HUES48 (cell line): Measurements from ENCODE around the gene OMP.

ENCODE experiments used
- H3K27ac ChIP-seq: one replicate; pipeline ENCODE4 v1.7.0; 2013; ENCODE audit warnings: low read depth, low read length, inconsistent platforms
- H3K27me3 ChIP-seq: 2 replicates; pipeline ENCODE4 v1.6.1; 2013; ENCODE audit warnings: mild to moderate bottlenecking, low read length; ENCODE audit not compliant: control insufficient read depth, insufficient read depth
- H3K36me3 ChIP-seq: 2 replicates; pipeline ENCODE4 v1.6.1; 2013; ENCODE audit warnings: low read length; ENCODE audit not compliant: control insufficient read depth, insufficient read depth
- H3K4me1 ChIP-seq: 2 replicates; pipeline ENCODE4 v1.6.1; 2013; ENCODE audit warnings: mild to moderate bottlenecking, low read length; ENCODE audit not compliant: control insufficient read depth, insufficient read depth
- H3K4me3 ChIP-seq: 2 replicates; pipeline ENCODE4 v1.5.1; 2013; ENCODE audit warnings: mild to moderate bottlenecking, low read depth, low read length
- H3K9ac ChIP-seq: 2 replicates; pipeline ENCODE4 v1.6.1; 2013; ENCODE audit warnings: mild to moderate bottlenecking, low read depth, low read length, moderate library complexity
- H3K9me3 ChIP-seq: 2 replicates; pipeline ENCODE4 v1.6.1; 2013; ENCODE audit warnings: low read length; ENCODE audit not compliant: control insufficient read depth, insufficient read depth

Gene OMP

GRCh38 chr11:77102246-77103210 lies at the start of gene OMP:
OMP (plus strand) TSS chr11:77102840; CDS start chr11:77102840, 0 bp downstream.
- Histone ChIP-seq H3K27ac (no peak within 1 kb of the TSS), H3K27me3 (no peaks in the 10 kb centered on the region), H3K9ac (no peak within 1 kb of the TSS), H3K36me3 (no peaks in the 10 kb centered on the region), H3K4me3 (no peak within 1 kb of the TSS), H3K4me1 (no peaks in the 10 kb centered on the region), H3K9me3 (no peaks in the 10 kb centered on the region)

DNA sequence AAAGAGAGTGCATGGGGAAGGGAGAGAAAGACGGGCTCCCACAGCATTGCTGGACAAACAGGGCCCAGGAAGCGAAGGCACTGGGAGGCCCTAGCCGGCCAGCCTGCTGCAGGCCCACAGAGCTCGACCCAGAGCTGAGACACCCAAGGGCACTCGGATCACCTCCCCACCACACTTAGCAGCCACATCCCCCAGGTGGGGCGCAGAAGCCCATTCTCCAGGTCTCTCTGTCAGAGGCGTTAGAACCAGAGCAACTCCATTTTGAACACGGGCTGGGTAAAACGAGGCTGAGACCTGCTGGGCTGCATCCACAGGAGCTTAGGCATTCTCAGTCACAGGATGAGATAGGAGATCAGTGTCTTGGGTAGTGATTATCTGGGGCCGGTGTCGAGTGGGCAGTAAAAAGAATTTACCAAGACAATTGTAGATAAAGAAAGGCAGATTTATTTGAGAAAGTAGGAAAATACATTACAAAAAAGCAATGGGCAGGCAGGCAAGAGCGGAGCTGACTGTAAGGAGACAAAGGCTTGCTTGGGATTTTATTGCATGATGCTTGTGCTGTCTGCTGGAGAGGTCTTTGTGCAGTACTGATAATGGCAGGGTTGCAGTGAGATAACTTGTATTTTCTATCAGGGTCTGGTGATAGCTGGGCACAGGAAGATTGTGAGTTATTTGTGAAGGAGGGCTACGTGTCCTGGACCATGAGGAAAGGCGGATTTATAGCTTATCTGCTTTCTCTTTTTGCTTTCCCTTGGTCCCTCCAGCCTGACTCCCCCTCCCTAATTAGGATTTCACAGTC lies 49.2 kb upstream of the OMP start:
- Histone ChIP-seq H3K9me3 (no peaks in the 10 kb centered on the region), H3K4me3 (no peak overlapping the region), H3K9ac (no peak overlapping the region), H3K27me3 (no peaks in the 10 kb centered on the region), H3K27ac (no peak overlapping the region), H3K36me3 (no peaks in the 10 kb centered on the region), H3K4me1 (no peaks in the 10 kb centered on the region)

DNA sequence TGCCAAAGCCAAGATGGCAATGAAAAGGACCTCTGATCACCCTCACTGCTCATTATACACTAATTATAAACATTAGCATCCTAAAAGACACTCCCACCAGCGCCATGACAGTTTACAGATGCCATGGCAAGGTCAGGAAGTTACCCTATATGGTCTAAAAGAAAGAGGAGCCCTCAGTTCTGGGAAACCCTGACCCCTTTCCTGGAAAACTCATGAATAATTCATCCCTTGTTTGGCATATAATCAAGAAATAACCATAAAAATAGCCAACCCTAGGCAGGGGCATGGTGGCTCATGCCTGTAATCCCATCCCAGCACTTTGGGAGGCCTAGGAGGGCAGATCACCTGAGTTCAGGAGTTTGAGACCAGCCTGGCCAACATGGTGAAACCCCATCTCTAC lies 48.6 kb upstream of the OMP start:
- Histone ChIP-seq H3K36me3 (no peaks in the 10 kb centered on the region), H3K27me3 (no peaks in the 10 kb centered on the region), H3K27ac (no peak overlapping the region)

GRCh38 chr11:77055101-77055561 lies 47.5 kb upstream of the OMP start:
- no peak overlapping the region for H3K4me3 ChIP-seq
- no peaks in the 10 kb centered on the region for H3K4me1 ChIP-seq
- H3K9me3 ChIP-seq: no peaks in the 10 kb centered on the region
- no peak overlapping the region for H3K27ac ChIP-seq
- H3K9ac ChIP-seq: no peak overlapping the region
- no peaks in the 10 kb centered on the region for H3K27me3 ChIP-seq
- H3K36me3 ChIP-seq: no peaks in the 10 kb centered on the region

More for the DNA sequence above, 48.6 kb upstream of the OMP start:
- H3K9ac ChIP-seq: no peak overlapping the region
- H3K9me3 ChIP-seq: no peaks in the 10 kb centered on the region
- no peaks in the 10 kb centered on the region for H3K4me1 ChIP-seq
- no peak overlapping the region for H3K4me3 ChIP-seq

DNA sequence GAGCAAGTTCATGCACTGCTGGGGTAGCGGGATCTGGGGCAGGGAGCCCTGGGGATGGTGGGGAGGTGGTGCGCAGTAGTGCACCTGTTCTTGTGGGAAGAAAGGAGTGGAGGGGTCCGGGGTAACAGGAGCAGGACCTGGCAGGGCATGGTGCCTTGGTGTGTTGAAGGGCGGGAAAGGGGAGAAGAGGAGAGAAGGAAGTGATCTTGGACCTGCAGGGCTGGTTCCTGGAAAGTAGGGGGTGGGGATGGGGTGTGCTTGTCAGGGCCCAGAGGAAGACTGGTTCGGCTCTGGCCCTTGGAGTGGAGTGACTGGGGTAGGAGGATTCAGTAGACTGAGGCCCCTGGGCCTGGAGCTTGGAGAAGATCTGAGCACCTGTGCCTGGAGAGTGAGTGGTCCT lies 46.7 kb upstream of the OMP start:
- Histone ChIP-seq H3K36me3 (no peaks in the 10 kb centered on the region), H3K9me3 (no peaks in the 10 kb centered on the region), H3K27me3 (no peaks in the 10 kb centered on the region), H3K4me3 (no peak overlapping the region), H3K27ac (no peak overlapping the region), H3K9ac (no peak overlapping the region), H3K4me1 (no peaks in the 10 kb centered on the region)

- no peak overlapping the region for H3K9ac ChIP-seq
- H3K27ac ChIP-seq: no peak overlapping the region
- no peaks in the 10 kb centered on the region for H3K36me3 ChIP-seq
Measured at GRCh38 chr11:77056814-77057402, 45.7 kb upstream of the OMP start.

DNA sequence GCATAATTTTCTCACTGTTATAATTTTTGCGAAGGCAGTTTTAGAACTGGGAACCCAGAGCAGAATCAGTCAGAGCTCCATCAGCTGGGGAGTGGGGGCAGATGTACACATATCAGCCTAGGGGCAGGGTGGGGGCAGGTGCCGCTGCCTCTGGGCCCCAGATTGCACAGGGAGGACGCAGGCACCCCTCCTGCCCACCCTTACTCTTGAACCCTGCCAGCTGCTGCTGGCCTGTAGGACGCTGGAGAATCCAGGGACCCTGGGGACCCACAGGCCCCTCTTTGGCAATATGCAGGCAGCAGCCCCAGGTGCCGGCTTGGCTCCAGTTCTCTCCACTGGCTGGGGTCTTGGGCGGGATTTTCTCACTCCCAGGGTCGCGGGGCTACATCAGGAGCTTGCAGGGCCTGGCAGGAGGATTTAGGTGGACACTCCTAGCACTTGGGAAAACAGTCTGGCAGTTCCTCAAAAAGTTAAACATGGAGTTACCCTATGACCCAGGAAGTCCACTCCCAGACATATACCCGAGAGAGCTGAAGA lies 44.6 kb upstream of the OMP start:
- Histone ChIP-seq H3K4me3 (no peak overlapping the region), H3K9me3 (no peaks in the 10 kb centered on the region), H3K27me3 (no peaks in the 10 kb centered on the region), H3K27ac (no peak overlapping the region), H3K9ac (no peak overlapping the region), H3K36me3 (no peaks in the 10 kb centered on the region), H3K4me1 (no peaks in the 10 kb centered on the region)

More at GRCh38 chr11:77056814-77057402, 45.7 kb upstream of the OMP start:
- Histone ChIP-seq H3K27me3 (no peaks in the 10 kb centered on the region), H3K4me3 (no peak overlapping the region), H3K4me1 (no peaks in the 10 kb centered on the region), H3K9me3 (no peaks in the 10 kb centered on the region)

- Histone ChIP-seq H3K4me1 (no peaks in the 10 kb centered on the region), H3K9ac (no peak overlapping the region), H3K27me3 (no peaks in the 10 kb centered on the region), H3K9me3 (no peaks in the 10 kb centered on the region), H3K4me3 (no peak overlapping the region), H3K27ac (no peak overlapping the region), H3K36me3 (no peaks in the 10 kb centered on the region)
Measured at GRCh38 chr11:77058900-77059299, 43.7 kb upstream of the OMP start.

DNA sequence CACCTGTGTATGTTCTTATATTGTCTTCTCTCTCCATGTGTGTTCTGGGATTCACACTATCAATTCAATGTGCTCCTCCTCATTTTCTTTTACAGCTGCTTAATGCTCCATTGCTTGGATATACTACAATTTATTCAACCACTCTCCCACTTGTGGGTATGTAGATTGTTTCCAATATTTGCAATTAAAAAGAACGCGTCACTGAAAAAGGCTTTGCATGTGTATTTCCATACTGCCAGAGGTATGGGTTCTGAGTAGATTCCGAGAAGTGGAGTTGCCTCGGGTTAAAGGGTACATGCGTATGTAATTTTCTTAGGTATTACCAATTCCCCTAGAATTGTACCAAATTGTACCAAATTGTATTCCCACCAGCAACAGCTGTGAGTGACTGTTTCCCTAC lies 42.8 kb upstream of the OMP start:
- H3K9me3 ChIP-seq: no peaks in the 10 kb centered on the region
- H3K36me3 ChIP-seq: no peaks in the 10 kb centered on the region
- 0 out of 2 replicates have a peak, but pooled peaks cover 2% of the 10 kb centered on the region for H3K27me3 ChIP-seq
- no peak overlapping the region for H3K9ac ChIP-seq
- no peak overlapping the region for H3K27ac ChIP-seq
- H3K4me1 ChIP-seq: no peaks in the 10 kb centered on the region
- H3K4me3 ChIP-seq: no peak overlapping the region

DNA sequence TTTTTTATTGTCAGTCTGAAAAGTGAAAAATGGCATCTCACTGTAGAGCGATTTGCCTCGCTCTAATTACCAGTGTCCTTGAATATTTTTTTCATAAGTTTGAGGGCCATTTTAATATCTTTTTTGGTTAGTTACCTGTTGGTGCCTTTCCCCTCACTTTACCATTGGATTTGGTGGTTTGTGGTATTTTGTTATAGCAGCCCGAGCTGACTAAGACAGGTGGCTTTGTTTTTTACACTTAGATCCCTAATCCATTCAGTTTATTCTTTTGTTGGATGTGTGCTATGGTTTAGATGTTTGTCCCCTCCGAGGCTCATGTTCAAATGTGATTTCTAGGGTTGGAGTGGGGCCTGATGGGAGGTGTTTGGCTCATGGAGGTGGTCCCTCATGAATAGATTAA lies 42.4 kb upstream of the OMP start:
- Histone ChIP-seq H3K4me3 (no peak overlapping the region), H3K27ac (no peak overlapping the region), H3K36me3 (no peaks in the 10 kb centered on the region), H3K9ac (no peak overlapping the region), H3K4me1 (no peaks in the 10 kb centered on the region; the same call in 1 of the 2 replicates), H3K27me3 (0 out of 2 replicates have a peak, but pooled peaks cover 7% of the 10 kb centered on the region), H3K9me3 (no peaks in the 10 kb centered on the region)
